Body of pancreas (tissue), 4 donors: ENCODE results near the gene NAIP. TPM values are rescaled to one million over a fixed set of nuclear protein-coding genes. Genes with fewer than 3 reads are reported as not detected.
"Not testable (repeated sequence)": the region's sequence is repeated elsewhere in the genome, so short reads cannot be mapped to it uniquely, and the experiment has no call there.

Experiments
- ATAC-seq: fragments of 150-250 bp; one replicate; pipeline ENCODE4 v1.9.1; 2016
- DNase-seq, 4 donors: peaks; one replicate each; pipeline ENCODE4 v3.0.0-alpha.2; 2019
- H3K27ac ChIP-seq, 4 donors: fragments of 200-600 bp; sonication (generic); 1 replicate in 3 of 4; 2 replicates in 1 of 4; pipeline versions ENCODE4 v1.5.1 to v1.6.1; 2016 to 2019; ENCODE audit warnings: mild to moderate bottlenecking in 1 of 4, mixed read lengths in 1 of 4, moderate library complexity in 1 of 4
- H3K27me3 ChIP-seq, 2 donors: fragments of 200-600 bp; sonication (generic); one replicate each; pipeline ENCODE4 v1.6.0; 2016; ENCODE audit warnings: mild to moderate bottlenecking in 1 of 2
- H3K36me3 ChIP-seq, 2 donors: fragments of 200-600 bp; sonication (generic); replicated peaks in 1 of 2; 2 replicates each; pipeline ENCODE4 v1.5.1; 2016; ENCODE audit warnings: low read depth in 2 of 2; ENCODE audit not compliant: insufficient read depth in 1 of 2
- H3K4me1 ChIP-seq: fragments of 200-600 bp; sonication (generic); one replicate; pipeline ENCODE4 v1.6.0; 2016
- H3K4me3 ChIP-seq, 2 donors: fragments of 200-600 bp; sonication (generic); 1 replicate in 1 of 2; 2 replicates in 1 of 2; pipeline ENCODE4 v1.5.1; 2016 to 2019
- H3K9me3 ChIP-seq, 3 donors: fragments of 200-600 bp; sonication (generic); 1 replicate in 2 of 3; 2 replicates in 1 of 3; pipeline ENCODE4 v1.5.1; 2016
- WGBS, 2 donors: methylation state at CpG; one replicate each; pipeline ENCODE4 v1.1.5; 2017; 5-methylcytosine and 5-hydroxymethylcytosine counted together
- intact Hi-C: fragments of 100-400 bp; cut with DNase I; formaldehyde crosslinking; loops from one replicate; pipeline ENCODE4 v1.15.1; 2023
- total RNA-seq, 2 donors: library from RNA; depleted of rRNA; stranded (reverse); fragments of >200 nt; gene quantifications; one replicate each; pipeline ENCODE4 v1.1.0, GENCODE V29; 2016

Gene NAIP, protein sequence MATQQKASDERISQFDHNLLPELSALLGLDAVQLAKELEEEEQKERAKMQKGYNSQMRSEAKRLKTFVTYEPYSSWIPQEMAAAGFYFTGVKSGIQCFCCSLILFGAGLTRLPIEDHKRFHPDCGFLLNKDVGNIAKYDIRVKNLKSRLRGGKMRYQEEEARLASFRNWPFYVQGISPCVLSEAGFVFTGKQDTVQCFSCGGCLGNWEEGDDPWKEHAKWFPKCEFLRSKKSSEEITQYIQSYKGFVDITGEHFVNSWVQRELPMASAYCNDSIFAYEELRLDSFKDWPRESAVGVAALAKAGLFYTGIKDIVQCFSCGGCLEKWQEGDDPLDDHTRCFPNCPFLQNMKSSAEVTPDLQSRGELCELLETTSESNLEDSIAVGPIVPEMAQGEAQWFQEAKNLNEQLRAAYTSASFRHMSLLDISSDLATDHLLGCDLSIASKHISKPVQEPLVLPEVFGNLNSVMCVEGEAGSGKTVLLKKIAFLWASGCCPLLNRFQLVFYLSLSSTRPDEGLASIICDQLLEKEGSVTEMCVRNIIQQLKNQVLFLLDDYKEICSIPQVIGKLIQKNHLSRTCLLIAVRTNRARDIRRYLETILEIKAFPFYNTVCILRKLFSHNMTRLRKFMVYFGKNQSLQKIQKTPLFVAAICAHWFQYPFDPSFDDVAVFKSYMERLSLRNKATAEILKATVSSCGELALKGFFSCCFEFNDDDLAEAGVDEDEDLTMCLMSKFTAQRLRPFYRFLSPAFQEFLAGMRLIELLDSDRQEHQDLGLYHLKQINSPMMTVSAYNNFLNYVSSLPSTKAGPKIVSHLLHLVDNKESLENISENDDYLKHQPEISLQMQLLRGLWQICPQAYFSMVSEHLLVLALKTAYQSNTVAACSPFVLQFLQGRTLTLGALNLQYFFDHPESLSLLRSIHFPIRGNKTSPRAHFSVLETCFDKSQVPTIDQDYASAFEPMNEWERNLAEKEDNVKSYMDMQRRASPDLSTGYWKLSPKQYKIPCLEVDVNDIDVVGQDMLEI (N-terminal part only)
- total RNA-seq: 10 to 100 TPM; 19.8 to 27.0 TPM

DNA sequence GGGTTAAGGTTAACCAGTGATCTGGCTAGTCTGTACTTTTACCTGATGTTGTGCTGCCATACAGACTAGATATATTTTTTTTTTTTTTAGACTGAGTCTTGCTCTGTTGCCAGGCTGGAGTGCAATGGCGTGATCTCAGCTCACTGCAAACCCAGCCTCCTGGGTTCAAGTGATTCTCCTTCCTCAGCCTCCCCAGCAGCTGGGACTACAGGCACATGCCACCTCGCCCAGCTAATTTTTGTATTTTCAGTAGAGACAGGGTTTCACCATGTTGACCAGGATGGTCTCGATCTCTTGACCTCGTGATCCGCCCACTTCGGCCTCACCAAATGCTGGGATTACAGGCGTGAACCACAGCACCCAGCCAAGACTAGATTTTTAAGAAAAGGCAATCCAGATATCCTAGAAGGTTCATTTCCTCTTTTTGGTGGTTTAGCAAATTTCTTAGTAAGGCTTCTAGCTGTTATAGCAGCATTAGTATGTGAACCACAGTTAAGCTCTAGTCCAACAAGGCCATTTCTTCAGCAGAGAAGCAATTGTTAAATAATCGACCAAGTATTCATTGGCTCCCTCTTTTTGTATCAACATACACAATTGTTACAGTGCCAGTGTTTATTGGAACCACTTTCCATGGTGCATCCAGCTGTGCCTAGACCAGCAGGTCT is at the start of gene NAIP:
NAIP (minus strand) TSS at position 51 of the 665 bp plus-strand sequence. CDS start 12,424 bp downstream, outside the sequence.
- H3K27me3 ChIP-seq, intact Hi-C loops, DNase-seq, H3K36me3 ChIP-seq, H3K9me3 ChIP-seq, H3K4me1 ChIP-seq, ATAC-seq, H3K4me3 ChIP-seq, H3K27ac ChIP-seq: not testable (repeated sequence)
- 88% methylated on average over 2 of the region's 8 CpGs; no CpG with 5 or more reads in 1 of the 2 donors for WGBS, 2 donors

DNA sequence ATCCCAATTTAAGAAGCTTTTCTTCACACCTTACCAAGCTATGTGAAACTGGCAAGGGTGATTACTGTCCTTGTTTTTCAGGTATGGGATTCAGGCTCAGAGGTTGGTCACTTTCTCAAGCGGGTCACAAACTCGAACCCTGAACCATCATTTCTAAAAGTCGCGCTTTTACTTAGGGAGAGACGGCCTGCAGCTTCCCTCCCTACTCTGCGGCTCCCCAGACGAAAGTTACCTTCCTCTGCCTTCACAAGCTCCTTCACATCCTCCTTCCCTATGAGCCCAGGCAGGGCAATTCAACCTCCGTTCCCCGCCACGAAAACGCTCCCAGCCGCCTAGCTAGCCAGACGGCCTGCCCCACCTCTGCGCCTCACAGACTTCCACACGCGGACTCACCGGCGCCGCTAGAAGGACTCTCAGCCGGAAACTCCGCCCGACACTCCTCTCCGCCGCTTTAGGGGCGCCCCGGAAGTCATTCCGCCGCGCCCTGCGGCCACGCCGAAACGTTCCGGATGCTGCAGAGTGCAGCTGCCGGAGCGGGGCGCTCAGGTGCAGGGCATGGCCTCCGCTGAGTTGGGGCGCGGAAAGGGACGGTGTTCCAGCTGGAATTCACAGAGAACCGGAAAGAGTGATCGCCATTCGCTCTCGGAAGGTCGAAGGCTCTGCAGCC is 42.3 kb upstream of the NAIP start, which contains the start of gene GTF2H2:
GTF2H2 (minus strand) TSS at position 415 of the 667 bp plus-strand sequence. CDS start 4,913 bp downstream, outside the sequence.
- DNase-seq, H3K4me1 ChIP-seq: not testable (repeated sequence)

DNA sequence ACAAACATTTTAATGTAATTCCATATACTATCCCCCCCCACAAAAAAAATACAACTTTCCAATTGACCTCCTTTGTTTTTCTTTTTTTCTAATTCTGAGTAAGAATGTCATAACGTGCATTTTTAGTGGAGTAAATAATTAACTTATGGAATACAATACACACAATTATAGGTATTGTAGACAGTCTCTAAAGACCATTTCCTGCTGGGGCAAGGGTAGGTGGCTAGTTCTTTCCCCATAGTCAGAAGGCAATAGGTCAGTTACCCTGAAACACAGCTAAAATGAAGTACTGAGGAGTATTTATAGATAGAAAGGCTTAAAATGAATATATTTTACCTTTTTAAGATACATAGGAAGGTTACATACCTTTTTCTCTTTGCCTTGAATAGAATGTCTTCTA is 36.2 kb upstream of the NAIP start:
- DNase-seq, H3K27ac ChIP-seq, H3K27me3 ChIP-seq, intact Hi-C loops, H3K4me1 ChIP-seq, H3K4me3 ChIP-seq, H3K36me3 ChIP-seq, H3K9me3 ChIP-seq, ATAC-seq: not testable (repeated sequence)
- no CpG with 5 or more reads among the region's 1 CpG for WGBS, 2 donors

More for the DNA sequence above, 42.3 kb upstream of the NAIP start, which contains the start of gene GTF2H2:
- intact Hi-C loops, H3K9me3 ChIP-seq, H3K27me3 ChIP-seq, H3K27ac ChIP-seq, H3K36me3 ChIP-seq, H3K4me3 ChIP-seq: not testable (repeated sequence)
- WGBS, 2 donors: no CpG with 5 or more reads among the region's 46 CpGs
- peak; percentile 98 for ATAC-seq

DNA sequence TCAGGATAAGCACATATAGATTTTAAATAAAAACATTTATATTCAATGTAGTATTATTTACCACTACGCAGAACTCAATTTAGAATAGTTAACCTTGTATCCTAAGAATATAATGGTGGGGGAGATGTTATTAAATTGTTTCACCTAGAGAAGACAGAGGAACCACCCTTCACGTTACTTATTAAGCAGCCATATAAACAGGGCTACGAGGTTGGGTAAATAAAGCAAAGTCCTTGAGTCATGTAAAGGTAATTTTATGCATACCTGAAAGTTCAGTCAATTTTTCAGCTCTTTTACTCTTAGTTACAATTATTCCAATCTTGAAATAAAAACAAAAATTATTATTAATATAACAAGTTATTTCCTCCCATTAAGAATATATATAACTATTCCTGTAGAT is 34.3 kb upstream of the NAIP start:
- H3K4me1 ChIP-seq, DNase-seq, H3K9me3 ChIP-seq, H3K27me3 ChIP-seq, H3K36me3 ChIP-seq, intact Hi-C loops, ATAC-seq, H3K27ac ChIP-seq, H3K4me3 ChIP-seq: not testable (repeated sequence)
- no CpG with 5 or more reads among the region's 3 CpGs for WGBS, 2 donors

DNA sequence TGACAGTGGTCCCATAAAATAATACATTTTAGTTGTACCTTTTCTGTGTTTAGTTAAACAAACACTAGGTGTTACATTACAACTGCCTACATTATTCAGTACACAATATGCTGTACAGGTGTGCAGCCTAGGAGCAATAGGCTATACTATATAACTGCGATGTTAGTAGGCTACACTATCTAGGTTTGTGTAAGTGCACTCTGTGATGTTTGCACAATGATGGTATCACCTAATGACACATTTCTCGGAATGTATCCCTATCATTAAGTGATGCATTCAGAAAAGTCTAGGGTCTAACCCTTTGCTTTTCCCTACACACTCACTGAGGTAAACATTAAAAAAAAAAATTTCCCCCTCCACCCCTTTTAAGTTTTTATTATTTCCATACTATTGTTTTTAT is 19.7 kb upstream of the NAIP start:
- H3K36me3 ChIP-seq, DNase-seq, H3K4me3 ChIP-seq, H3K9me3 ChIP-seq, H3K4me1 ChIP-seq, H3K27me3 ChIP-seq, intact Hi-C loops, H3K27ac ChIP-seq, ATAC-seq: not testable (repeated sequence)
- no CpG with 5 or more reads among the region's 2 CpGs for WGBS, 2 donors

DNA sequence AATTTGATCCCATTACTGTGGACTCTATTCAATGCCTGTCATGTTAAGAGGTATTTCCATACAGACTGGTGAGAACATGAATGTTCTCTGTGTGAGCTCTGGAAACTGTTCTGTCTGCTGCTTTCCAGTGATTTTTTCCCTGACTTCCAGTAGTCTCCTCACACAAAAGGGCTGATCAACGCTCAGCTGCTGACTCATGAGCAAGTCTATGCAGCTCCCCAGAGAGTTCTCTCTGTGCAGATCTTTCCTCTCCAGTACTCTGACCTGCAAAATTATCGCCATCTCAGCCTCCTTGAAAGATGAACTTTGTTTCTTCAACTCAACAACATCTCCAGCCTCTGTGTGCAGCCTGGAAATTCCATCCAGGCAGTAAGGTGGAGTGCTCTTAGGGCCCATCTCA is 19.0 kb upstream of the NAIP start:
- H3K4me3 ChIP-seq, DNase-seq, H3K27ac ChIP-seq, H3K36me3 ChIP-seq, H3K4me1 ChIP-seq, intact Hi-C loops, ATAC-seq, H3K27me3 ChIP-seq, H3K9me3 ChIP-seq: not testable (repeated sequence)
- no CpG with 5 or more reads among the region's 2 CpGs for WGBS, 2 donors

DNA sequence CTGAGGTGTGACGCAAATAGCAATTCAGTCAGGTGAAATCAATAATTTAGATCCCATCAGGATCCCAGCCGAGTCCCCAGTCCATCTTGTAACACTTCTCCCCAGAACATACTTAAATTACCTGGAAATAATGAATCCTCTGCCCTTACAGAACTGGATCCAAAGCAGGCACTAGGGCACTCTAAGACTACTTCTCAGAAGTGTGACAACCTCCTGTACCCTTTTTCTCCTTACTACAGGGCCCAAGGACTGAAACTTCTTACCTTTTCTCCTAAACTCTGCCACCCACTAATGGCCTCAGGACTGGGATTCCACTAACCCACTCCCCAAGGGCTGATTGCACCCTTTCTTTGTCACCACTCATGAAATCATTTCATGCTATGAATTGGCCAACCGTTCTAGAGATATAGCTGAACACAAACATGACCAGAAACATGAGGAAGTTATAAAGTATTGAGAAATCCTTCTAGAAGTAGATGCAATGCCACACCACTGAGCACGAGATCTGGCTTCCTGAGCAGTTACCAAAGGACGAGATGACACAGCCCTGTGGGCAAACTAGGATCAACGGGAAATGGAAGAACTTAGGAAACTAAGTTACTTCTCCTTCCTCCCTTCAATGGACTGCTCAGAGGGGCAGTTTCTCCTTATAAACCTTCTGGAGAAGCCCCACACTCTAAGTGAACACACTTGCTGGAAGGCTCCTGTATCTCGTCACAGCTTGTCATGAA is 6.1 kb upstream of the NAIP start:
- H3K36me3 ChIP-seq: not testable (repeated sequence)

DNA sequence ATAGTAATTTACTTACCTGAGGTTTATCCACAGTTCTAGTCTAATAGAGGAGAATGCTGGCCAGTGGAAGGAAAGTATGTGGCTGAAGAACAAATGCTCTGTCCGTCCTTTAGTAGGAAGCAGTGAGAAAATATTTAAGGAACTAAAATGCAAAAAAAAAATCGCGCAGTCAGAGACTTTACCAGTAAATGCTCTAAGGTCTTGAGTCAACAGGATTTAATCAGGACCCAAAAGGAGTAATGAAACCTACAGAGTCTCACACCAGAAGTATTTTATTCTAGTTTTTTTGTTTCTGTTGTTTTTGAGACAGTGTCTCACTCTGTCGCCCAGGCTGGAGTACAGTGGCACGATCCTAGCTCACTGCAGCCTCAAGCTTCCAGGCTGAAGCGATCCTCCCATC is 4.5 kb downstream of the NAIP start:
- H3K36me3 ChIP-seq, H3K27me3 ChIP-seq, ATAC-seq, DNase-seq, intact Hi-C loops, H3K4me3 ChIP-seq, H3K9me3 ChIP-seq, H3K27ac ChIP-seq, H3K4me1 ChIP-seq: not testable (repeated sequence)
- no CpG with 5 or more reads among the region's 6 CpGs for WGBS, 2 donors

More for the DNA sequence above, 6.1 kb upstream of the NAIP start:
- intact Hi-C loops, H3K4me3 ChIP-seq, H3K4me1 ChIP-seq, H3K9me3 ChIP-seq, H3K27ac ChIP-seq, DNase-seq, H3K27me3 ChIP-seq, ATAC-seq: not testable (repeated sequence)
- WGBS, 2 donors: no CpG with 5 or more reads among the region's 7 CpGs

DNA sequence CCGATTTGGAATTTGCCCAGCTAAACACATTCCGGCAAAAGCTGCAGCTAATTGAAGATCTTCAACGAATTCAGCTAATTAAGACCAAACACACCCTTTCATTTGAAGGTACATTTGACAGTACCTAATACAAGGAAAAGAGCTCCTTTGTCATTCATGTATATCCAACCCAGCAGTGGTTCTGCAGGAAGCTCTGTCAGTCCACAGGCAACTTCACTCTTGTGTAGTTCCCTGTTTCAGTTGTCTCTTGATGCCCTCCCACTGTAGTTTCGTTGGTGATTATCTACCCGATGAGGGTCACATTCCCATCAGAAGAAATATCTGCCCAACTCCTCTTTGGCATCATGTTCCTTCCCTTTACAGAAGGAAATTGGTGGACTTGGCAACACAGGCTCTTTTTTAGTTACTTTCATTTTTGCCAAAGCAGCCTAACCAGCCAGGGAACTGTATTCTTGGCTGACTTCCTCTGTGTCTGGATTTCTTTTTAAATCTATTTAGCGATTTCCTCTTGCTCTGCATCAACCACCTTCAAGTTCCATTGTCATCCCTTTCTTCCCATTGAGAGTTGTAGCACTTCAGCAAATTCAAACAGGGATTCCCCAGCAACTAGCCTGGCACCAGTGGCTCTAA is 6.6 kb downstream of the NAIP start:
- H3K27me3 ChIP-seq, DNase-seq, H3K9me3 ChIP-seq, H3K27ac ChIP-seq, H3K36me3 ChIP-seq, H3K4me1 ChIP-seq, H3K4me3 ChIP-seq, ATAC-seq, intact Hi-C loops: not testable (repeated sequence)
- no CpG with 5 or more reads among the region's 6 CpGs for WGBS, 2 donors
